22Rv1 (cell line): Measurements from ENCODE around the gene WASHC3.

Experiments used
- ZFX ChIP-seq: fragments of 450-650 bp; IDR thresholded peaks from 2 replicates; pipeline ENCODE4 v1.6.1; 2017; ENCODE audit warnings: antibody characterized with exemption, borderline replicate concordance
- TF ChIP-seq, protein P1 (sequence below): fragments of 450-650 bp; IDR thresholded peaks from 2 replicates; pipeline ENCODE4 v1.5.1; 2017; ENCODE audit warnings: mild to moderate bottlenecking

GRCh38 chr12:102095677-102096263, 34.0 kb upstream of the WASHC3 start:
- TF ChIP-seq, protein P1, sequence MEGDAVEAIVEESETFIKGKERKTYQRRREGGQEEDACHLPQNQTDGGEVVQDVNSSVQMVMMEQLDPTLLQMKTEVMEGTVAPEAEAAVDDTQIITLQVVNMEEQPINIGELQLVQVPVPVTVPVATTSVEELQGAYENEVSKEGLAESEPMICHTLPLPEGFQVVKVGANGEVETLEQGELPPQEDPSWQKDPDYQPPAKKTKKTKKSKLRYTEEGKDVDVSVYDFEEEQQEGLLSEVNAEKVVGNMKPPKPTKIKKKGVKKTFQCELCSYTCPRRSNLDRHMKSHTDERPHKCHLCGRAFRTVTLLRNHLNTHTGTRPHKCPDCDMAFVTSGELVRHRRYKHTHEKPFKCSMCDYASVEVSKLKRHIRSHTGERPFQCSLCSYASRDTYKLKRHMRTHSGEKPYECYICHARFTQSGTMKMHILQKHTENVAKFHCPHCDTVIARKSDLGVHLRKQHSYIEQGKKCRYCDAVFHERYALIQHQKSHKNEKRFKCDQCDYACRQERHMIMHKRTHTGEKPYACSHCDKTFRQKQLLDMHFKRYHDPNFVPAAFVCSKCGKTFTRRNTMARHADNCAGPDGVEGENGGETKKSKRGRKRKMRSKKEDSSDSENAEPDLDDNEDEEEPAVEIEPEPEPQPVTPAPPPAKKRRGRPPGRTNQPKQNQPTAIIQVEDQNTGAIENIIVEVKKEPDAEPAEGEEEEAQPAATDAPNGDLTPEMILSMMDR, result peak; percentile 83
- no peak for TF ChIP-seq ZFX
